Epidermal melanocyte (primary cell): ENCODE results near the gene ATG9A.
A peak's percentile ranks its signal among the peaks of the same experiment; 100 is the strongest.

Source experiments
- DNase-seq: peaks from one replicate; pipeline ENCODE4 v3.0.0; 2011; ENCODE audit warnings: low spot score; ENCODE audit not compliant: insufficient read length

Gene ATG9A

GRCh38 chr2:219223831-219224610 is 5.4 kb downstream of the ATG9A start:
- no peak for DNase-seq

- no peak for DNase-seq
These were observed 7.4 kb downstream of the ATG9A start for GRCh38 chr2:219221957-219222518.

GRCh38 chr2:219220652-219221402 is 8.6 kb downstream of the ATG9A start:
- DNase-seq, result no peak

GRCh38 chr2:219219784-219220532 is 9.5 kb downstream of the ATG9A start:
- no peak for DNase-seq

GRCh38 chr2:219218732-219219701 is 10.4 kb downstream of the ATG9A start, which contains the start of gene ABCB6:
ABCB6 (minus strand) TSS chr2:219218958; CDS start chr2:219218673, 285 bp downstream.
- DNase-seq, result peak; percentile 97

GRCh38 chr2:219218217-219218731 is 11.2 kb downstream of the ATG9A start:
- DNase-seq, result peak; percentile 53

- no peak for DNase-seq
These were observed 12.9 kb downstream of the ATG9A start for GRCh38 chr2:219216535-219216915.

GRCh38 chr2:219215871-219216534 is 13.4 kb downstream of the ATG9A start:
- no peak for DNase-seq

GRCh38 chr2:219214786-219215185 is 14.7 kb downstream of the ATG9A start:
- DNase-seq, result no peak

- no peak for DNase-seq
These were observed 15.3 kb downstream of the ATG9A start for GRCh38 chr2:219214141-219214540.

GRCh38 chr2:219213486-219214071 is 15.9 kb downstream of the ATG9A start:
- DNase-seq, result no peak

GRCh38 chr2:219213026-219213415 is 16.4 kb downstream of the ATG9A start:
- no peak for DNase-seq

- no peak for DNase-seq
These were observed 18.5 kb downstream of the ATG9A start for GRCh38 chr2:219210886-219211362.

GRCh38 chr2:219210196-219210885 is 19.1 kb downstream of the ATG9A start:
- DNase-seq, result no peak

- no peak for DNase-seq
These were observed 19.9 kb downstream of the ATG9A start for GRCh38 chr2:219209236-219210195.

- no peak for DNase-seq
These were observed 21.3 kb downstream of the ATG9A start for GRCh38 chr2:219207884-219208740.
